Stimulated activated CD4-positive, alpha-beta T cell treated with anti-CD3 and anti-CD28 coated beads, TNF-alpha, amount 100 ng/mL, for 1 hour (primary cell): ENCODE measurements around the gene SFMBT1.

Experiments used
- DNase-seq, 3 donors: peaks; one replicate each; pipeline ENCODE4 v3.0.0-alpha.2; 2020; ENCODE audit warnings: low read depth in 3 of 3, low spot score in 1 of 3

Gene SFMBT1

DNA sequence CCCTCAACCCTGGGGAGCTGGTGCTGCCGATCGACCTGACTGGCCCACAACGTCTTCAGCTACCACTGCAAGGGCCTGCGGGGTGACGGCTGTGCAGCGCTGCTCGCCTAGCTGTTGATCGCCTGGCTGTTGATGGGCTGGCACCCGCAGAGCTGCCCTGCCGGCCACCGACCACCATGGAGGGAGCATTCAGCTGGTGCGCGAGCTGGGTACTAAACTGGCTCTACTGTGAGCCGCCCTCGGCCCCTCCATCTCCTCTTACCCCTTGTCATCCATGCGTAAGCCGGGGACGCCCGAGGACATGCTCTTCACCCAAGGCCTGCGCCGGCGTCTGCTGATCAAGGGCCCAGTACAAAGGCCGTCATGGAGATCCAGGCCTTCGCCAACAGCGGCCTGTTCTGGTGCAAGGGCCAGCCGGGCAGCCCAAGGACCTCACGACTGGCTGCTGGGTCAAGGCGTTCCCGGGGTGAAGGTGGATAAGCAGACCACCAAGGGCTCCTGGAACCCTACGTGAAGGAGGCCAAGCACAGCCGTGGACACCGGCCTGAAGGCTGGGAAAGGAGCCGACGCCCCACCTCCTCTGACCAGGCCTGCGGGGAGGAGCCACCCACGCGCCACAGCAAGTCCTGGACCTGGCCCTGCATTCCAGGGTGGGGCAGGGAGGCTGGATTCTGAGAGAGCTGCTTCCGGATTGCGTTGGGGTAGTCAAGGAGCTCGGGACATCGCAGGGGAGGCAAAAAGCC, 46.9 kb downstream of the SFMBT1 start:
- no peak for DNase-seq

DNA sequence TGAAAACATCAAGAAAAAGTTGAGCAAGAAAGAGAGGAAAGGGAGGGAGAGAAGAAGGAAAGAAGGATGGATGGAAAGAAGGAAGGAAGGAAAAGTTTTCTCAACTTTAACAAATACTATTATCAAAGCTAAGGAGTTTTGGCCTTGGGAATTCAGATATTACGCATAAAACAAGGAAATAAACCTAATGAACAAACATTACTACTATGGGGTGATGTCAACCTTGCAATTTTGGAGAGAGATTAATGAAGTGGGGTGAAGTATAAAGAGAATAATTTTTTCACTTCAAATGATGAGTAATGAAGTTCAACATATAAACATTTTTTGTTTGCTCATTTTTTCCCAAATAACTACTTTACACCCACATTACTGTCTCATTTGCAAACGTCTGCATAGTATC, 55.2 kb downstream of the SFMBT1 start:
- DNase-seq: no peak

DNA sequence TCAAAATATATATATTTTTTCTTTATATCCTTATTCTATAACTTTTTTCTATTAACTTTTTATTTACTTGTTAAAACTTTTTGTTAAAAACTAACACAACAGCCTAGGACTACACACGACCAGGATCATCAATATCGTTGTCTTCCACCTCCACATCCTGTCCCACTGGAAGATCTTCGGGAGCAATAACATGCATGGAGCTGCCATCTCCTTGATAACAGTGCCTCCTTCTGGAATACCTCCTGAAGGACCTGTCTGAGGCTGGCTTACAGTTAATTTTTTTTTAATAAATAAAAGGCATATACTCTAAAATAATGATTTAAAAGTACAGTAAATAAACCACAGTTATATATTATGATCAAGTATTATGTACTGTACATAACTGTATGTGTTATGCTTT, 58.9 kb downstream of the SFMBT1 start:
- no peak for DNase-seq

DNA sequence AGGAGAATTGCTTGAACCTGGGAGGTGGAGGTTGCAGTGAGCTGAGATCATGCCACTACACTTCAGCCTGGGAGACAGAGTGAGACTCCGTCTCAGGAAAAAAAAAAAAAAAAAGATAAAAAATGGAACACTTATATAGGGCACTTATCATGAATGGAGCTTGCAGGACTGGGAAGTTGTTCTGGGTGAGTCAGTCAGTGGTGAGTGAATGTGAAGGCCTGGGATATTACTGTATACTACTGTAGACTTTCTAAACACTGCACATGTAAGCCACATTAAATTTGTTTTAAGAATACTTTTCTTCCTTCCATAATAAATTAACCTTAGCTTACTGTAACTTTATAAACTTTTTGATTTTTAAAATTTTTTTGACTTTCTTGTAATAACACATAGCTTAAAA, 59.8 kb downstream of the SFMBT1 start:
- no peak for DNase-seq

DNA sequence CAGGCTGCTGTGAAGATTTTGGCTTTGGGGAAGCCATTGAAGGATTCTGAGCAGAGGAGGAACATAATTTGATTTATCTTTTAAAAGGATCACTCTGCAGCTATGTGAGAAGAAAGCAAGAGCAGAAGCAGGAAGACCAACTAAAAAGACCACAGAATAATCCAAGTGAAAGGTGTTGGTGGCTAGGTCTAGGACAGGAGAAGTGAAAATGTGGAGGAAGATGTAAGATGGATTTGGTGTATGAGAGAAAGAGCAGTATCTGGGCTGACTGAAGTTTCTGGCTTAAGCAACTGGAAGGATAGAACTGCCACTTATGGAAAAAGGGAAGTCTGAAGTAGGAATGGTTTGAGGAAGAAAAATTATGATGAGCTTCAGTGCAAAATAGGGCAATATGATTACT, 62.0 kb downstream of the SFMBT1 start:
- no peak for DNase-seq

DNA sequence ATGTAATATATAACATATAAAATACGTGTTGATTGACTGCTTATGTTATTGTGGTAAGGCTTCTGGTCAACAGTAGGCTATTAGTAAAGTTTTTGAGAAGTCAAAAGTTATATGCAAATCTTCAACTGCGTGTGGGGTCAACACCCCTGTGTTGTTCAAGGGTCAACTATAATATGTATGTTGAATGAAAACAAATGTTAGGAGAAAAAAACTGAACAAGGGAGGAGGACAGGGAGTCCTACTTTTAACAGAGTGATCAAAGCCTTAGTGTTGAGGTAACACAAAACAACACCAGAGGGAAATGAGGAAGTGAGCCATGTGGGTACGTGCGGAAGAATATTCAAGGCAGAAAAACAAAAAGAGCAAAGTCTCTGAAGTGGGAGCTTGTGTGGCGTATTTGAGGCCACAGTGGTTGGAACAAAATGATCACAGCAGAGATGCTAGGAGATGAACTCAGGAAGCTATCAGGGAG, 62.5 kb downstream of the SFMBT1 start:
- peak in 2 of 3 donors; percentile 12 to 17 for DNase-seq

DNA sequence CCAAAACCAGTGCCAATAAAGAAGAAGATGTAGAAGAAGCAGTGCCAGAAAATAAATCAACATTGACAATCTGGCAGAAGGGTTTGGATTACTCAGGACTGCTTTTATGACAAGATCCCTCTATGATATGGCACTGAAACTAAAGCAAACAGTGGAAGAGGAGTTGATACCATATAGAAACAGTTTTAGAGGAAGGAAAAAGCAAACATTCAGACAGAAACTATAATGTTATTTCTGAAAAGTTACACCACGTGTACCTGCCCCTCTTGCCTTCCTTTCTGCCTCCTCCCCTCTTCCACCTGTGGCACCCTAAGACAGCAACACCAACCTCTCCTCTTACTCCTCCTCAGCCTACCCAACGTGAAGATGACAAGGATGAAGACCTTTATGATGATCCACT, 63.0 kb downstream of the SFMBT1 start:
- DNase-seq: no peak

DNA sequence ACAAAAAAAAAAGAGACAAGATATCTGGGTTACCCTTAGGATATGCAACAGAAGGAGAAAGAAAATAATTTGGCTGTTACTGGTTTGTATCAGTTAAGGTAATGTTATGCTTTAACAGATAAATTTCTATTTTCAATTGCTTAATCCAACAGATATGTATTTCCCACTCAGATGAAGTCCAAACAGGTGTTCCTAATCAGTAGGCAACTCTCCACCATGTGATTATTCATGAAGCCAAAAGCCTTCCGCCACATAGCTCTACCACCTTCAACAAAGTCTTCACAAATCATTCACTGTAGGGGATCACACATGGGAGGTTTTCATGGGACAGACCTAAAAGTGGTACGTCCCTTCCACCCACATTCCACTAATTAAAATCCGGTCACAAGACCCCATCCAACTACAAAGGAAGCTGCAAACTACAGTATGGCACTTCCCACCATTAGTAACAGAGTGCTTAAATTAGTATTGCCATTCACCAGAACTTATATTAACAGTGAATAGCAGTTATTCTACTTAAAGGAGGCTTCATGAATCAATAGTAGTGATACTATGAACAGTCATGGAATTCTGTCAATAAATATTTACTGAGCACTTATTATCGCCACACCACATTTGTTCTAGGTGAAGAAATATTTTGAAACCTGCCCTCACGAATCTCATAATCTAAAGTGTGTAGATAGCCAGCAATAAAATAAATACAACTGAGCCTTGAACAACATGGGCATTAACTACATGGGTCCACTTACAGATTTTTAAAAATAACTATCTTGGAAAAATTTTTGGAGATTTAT, 66.5 kb downstream of the SFMBT1 start:
- DNase-seq: no peak

DNA sequence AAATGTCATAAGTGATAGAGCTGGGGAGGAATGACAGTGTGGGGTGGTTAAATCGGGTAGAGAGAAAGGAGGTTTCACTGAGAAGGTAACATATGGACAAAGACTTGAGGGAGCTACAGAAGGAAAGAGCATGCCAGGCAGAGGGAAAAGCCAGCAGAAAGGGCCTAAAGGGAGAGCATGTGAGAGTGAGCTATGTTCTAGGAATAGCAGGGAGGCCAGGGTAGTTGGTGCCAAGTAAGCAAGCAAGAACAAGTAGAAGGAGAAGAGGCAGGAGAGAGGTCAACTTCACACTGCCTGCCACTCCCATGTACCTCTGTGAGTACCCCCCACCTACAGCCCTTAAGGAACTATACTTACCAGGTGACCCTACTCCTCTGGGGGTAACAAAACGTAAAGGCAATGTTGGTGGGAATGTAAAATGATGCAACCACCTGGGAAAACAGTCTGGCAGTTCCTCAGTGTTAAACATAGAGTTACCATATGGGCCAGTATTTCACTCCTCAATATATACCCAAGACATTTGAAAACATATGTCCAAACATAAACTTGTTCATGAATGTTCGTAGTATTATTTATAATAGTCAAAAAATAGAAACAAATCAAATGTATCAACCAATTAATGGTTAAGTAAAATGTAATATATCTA, 67.6 kb downstream of the SFMBT1 start:
- no peak for DNase-seq

DNA sequence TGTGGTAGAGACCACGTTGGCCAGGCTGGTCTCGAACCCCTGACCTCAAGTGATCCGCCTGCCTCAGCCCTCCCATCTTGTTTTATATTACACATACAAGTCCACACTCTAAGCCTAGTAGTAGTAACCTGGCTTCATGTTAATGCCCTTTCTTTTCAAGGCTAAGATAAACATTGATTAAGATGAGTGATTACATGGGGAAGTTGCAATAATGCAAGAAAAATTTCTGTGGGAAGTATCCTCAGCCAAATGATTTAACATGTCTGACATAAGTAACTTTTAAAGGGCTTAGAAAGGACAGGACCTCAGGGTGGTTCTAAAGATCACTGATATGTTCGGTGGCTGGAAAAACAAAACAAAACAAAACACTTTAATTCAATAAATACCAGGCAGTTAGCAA, 72.1 kb downstream of the SFMBT1 start:
- no peak for DNase-seq

DNA sequence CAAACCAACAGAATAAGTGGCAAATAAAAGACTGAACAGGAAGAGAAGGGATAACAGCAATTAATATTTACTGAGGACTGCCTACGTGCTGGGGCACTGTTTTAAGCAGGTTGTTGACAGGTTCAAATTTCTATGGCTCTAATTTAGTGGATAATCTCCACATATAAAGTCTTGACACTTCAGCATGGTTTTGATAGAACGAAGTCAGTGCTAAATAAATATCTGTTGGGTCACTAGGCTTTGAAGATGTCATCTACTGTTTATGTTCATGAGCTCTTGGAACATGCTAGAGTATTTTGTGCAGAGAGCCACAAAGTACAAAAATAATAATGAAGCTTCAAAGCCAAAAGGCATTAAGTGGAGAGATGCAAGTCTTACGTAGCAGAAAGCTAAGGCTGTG, 74.0 kb downstream of the SFMBT1 start:
- DNase-seq: no peak

DNA sequence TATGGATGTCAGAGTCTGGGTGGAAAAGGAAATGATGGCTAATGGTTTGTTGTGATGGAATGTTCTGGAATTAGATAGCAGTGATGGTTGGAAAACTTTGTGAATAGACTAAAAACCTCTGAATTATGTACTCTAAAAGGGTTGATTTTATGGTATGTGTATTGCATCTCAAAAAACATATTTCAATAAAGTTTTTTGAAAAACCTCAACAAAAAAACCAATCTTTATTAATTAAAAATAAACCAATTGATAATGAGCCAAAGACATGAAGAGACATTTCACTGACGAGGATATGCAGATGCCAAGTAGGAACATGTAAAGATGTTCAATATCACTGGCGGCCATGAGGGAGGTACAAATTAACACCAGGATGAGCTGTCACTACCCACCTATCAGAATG, 78.5 kb downstream of the SFMBT1 start:
- no peak for DNase-seq

DNA sequence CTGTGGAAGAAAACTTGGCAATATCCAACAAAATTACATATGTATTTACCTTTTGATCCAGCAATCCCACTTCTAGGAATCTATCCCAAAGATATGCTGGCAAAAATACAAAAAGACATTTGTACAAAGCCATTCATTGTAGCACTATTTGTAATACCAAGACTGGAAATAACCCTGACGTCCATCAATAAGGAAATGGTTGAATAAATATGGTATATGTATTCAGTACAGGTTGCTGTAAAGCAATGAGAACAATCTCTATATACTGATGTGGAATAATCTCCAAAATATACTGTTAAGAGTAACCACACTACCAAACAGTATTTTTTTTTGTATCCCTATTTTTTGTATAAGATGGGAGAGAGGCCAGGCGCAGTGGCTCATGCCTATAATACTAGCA, 83.7 kb downstream of the SFMBT1 start:
- no peak for DNase-seq

DNA sequence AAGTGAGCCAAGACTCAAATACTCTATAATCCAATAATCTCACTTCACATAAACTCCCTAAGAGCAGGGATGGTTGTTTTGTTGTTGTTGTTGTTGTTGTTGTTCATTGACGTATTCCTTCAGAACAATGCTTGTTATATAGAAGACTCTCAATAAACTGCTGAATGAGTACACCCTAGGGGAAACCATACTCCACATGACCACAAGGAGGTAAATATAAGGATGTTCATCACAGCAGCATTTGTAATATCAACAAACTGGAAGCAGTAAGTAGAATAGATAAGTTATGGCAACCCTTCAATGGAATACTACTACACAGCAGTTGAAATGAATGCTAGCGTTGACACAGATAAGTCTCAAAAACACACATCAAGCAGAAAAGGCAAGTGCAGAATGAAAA, 86.1 kb downstream of the SFMBT1 start:
- DNase-seq: no peak

DNA sequence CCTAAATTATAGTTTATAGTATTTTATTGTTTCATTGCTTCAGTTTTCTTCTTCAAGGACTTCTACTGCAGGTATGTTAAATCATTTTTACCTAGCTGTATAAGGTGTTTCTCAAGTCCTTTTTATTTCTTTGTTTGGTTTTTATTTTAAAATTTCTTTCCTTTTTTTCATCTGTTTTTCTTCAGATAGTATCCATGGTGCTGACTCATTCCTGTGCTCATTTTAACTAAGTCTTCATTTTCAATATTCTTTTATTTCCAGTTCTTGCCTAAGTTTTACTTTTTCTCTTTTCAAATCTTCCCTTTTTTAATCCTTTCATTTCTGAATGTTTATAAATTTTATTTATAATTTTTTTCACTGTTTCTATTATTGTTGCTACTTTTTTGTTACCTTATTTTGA, 106.3 kb downstream of the SFMBT1 start:
- DNase-seq: no peak

DNA sequence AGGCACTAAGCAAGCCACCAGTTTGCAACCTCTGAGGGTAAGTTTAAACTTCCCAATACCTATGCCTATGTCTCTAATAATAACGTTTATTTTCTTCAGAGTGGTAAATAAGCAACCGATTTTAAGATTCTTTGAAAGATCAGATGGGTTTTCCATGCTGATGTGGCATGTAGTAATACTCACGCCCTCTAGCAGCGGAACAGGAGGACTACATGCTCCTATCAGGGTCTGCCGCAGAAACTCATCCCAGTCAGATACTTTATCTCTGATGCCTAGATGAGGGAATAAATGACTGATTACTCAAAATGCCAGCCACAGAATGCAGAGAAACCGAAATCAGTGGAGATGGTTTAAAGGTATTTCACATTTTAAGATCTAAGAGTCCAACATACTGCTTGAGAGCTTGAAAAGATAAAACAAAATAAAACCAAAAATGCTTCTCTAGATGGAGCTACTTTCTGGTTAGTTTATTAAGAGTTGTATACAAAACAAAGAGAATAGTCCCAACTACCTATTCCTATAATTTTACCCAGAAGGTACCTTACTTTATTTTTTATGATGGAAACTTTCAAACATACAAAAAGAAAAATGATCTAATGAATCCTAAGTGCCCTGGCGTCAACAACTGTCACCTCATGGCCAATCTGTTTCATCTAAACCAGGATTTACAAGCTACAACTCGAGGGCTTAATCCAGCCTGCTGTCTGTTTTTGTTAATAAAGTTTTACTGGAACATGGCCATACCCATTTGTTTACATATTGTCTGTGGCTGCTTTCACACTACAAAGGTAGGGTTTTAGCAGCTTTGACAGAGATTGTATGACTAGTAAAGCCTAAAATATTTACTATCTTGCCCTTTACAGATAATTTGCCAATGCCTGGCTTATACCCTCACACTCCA, 111.0 kb downstream of the SFMBT1 start:
- peak in 2 of 3 donors; percentile 21 to 22 for DNase-seq

DNA sequence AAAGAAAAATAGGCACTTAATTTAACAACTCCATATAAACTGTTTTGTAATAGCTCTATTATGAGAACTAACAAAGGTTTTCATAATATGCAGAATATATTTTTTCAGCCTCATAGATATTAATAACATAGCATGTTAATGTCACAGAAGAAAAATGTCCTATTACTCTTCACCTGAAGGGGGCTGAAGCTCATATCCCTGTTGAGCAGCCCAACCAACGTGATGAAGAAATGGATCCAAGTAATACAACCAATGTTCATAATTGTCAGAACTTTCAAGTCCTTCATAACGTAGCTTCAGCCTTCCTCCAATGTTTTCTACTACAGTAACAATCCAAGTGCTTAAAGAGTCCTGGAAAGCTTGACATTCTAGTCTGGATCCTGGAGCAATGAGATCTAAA, 114.0 kb downstream of the SFMBT1 start:
- no peak for DNase-seq

DNA sequence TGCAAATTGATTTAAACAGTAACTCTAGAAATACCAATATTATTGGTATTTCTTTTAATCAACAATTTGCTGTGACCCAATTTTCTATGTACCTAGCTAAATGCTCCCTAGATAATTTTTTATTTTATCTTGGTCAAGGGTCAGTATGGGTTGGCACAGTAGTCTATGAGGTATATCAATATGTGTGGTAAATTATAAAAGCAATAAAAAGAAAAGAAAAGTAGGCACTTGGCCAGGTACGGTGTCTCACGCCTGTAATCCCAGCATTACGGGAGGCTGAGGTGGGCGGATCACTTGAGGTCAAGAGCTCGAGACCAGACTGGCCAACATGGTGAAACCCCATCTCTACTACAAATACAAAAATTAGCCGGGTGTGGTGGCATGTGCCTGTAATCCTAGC, 114.5 kb downstream of the SFMBT1 start:
- DNase-seq: no peak

DNA sequence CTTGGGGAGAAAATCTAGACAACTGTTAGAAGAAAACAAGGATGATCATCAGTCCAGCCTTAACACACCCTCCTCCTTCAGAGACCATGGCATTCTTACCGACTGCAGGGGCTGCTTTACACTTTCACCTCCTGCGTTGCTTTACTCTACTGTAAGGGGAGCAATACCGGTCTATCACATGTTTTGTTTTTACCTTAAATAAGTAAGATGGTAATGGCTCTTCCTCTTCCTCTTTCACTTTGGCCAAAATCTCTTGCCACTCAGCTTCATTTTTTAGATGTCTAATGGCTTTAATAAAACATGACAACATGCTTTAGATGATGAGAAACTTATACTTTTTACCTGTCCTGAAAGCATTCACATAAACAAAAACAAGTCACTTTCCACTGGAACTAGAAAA, 115.1 kb downstream of the SFMBT1 start:
- no peak for DNase-seq

DNA sequence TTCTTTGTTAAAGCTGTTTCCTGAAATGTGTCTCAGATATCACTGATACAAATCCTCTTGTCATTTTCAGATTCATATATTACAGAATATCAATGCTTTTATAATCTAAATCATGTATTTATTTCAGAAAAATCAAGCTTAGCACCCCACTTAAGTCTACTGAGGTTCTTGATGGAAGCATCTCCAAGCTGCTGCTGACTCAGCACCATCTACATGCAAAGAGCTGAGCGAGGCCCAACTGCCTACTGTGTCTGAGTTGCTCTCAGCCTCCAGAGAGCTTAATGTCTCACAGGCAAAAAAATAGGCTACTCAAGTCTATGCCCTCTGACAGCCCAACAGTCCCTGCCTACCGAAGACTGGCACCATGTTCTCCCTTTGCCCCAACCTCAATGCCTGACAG, 119.3 kb downstream of the SFMBT1 start:
- DNase-seq: no peak
